HCT116 (cell line): ENCODE measurements around the gene MADCAM1. TPM values are rescaled to one million over a fixed set of nuclear protein-coding genes. Genes with fewer than 3 reads are reported as not detected.

Source experiments
- ATAC-seq: fragments of 200-7000 bp; cut with Tn5 transposase; 2 replicates; pipeline ENCODE4 v1.9.1; 2020; ENCODE audit warnings: mild to moderate bottlenecking, moderate library complexity
- BruUV-seq: library from RNA; stranded (reverse); fragments of 400-500 nt; replicated peaks from 2 replicates; lab custom pipeline; 2021; lab: Mats Ljungman, UMichigan
- CTCF ChIA-PET: fragments of 300-600 bp; sonication (Branson Sonifier 250); formaldehyde crosslinking; loops from one replicate; lab custom pipeline; 2021; ENCODE audit warnings: antibody characterized with exemption; lab: Charles Lee
- POLR2A ChIA-PET: fragments of 300-600, 350-600 bp; sonication (Branson Sonifier 250); formaldehyde crosslinking; loops from one replicate; lab custom pipeline; 2021; ENCODE audit warnings: antibody characterized with exemption; lab: Charles Lee
- RAD21 ChIA-PET, 2 experiments: fragments of 300-600 bp; sonication (Branson Sonifier 250); formaldehyde crosslinking; loops; one replicate each; lab custom pipeline; 2023; ENCODE audit warnings: low total read pairs in 2 of 2; ENCODE audit not compliant: uncharacterized antibody in 2 of 2, unreplicated experiment in 2 of 2, low non-redundant PET in 1 of 2; lab: Charles Lee
- DNase-seq: peaks from one replicate; pipeline ENCODE4 v3.0.0-alpha.2; 2010; ENCODE audit warnings: low read depth, low spot score
- H2AFZ ChIP-seq: fragments of 200-600 bp; shearing (Covaris generic), sonication (generic); 2 replicates; pipeline ENCODE4 v1.6.1; 2017; ENCODE audit warnings: low read depth, mixed run types, mixed read lengths, antibody characterized with exemption, low read length; ENCODE audit not compliant: poor library complexity, severe bottlenecking
- H3K27ac ChIP-seq: 2 replicates; pipeline ENCODE4 v1.5.1; 2012; ENCODE audit warnings: low read depth, low read length
- H3K27me3 ChIP-seq: fragments of 200-600 bp; sonication (generic); 2 replicates; pipeline ENCODE4 v1.6.1; 2016; ENCODE audit warnings: mixed run types, low read length, mixed read lengths; ENCODE audit not compliant: insufficient read depth
- H3K36me3 ChIP-seq, 2 experiments: fragments of 200-500 bp in 1 of 2; fragments of 200-600 bp in 1 of 2; sonication (Bioruptor generic) in 1 of 2; sonication (generic) in 1 of 2; 2 replicates each; pipeline versions ENCODE4 v1.5.1 to v1.6.1; 2014 to 2016; ENCODE audit warnings: low read length in 2 of 2, inconsistent platforms in 1 of 2, mixed read lengths in 1 of 2, mixed run types in 1 of 2; ENCODE audit not compliant: insufficient read depth in 2 of 2, control insufficient read depth in 1 of 2
- H3K4me1 ChIP-seq, 2 experiments: fragments of 200-600 bp in 1 of 2; sonication (generic) in 1 of 2; 2 replicates each; pipeline versions ENCODE4 v1.5.1 to v1.6.1; 2012 to 2017; ENCODE audit warnings: low read length in 2 of 2, inconsistent platforms in 1 of 2, mild to moderate bottlenecking in 1 of 2, mixed read lengths in 1 of 2, mixed run types in 1 of 2, moderate library complexity in 1 of 2; ENCODE audit not compliant: insufficient read depth in 2 of 2, control insufficient read depth in 1 of 2
- H3K4me2 ChIP-seq: fragments of 200-600 bp; sonication (generic); 2 replicates; pipeline ENCODE4 v1.6.1; 2017; ENCODE audit warnings: mixed run types, low read length, mixed read lengths
- H3K4me3 ChIP-seq, 2 experiments: fragments of 200-600 bp in 1 of 2; sonication (generic) in 1 of 2; replicated peaks in 1 of 2; 2 replicates each; pipeline ENCODE4 v1.5.1; 2011 to 2016; ENCODE audit warnings: low read length in 2 of 2, control low read depth in 1 of 2, low read depth in 1 of 2, mild to moderate bottlenecking in 1 of 2, mixed read lengths in 1 of 2, mixed run types in 1 of 2
- H3K79me2 ChIP-seq: fragments of 200-600 bp; sonication (generic); 2 replicates; pipeline ENCODE4 v1.6.1; 2017; ENCODE audit warnings: mild to moderate bottlenecking, mixed run types, low read length, moderate library complexity, mixed read lengths; ENCODE audit not compliant: insufficient read depth
- H3K9ac ChIP-seq: fragments of 200-600 bp; sonication (generic); 2 replicates; pipeline ENCODE4 v1.6.1; 2016; ENCODE audit warnings: low read length, mixed read lengths
- H3K9me2 ChIP-seq: fragments of 200-600 bp; sonication (generic), shearing (Covaris generic); 2 replicates; pipeline ENCODE4 v1.6.1; 2017; ENCODE audit warnings: mixed run types, mild to moderate bottlenecking, moderate library complexity; ENCODE audit not compliant: insufficient read depth
- H3K9me3 ChIP-seq, 2 experiments: fragments of 200-500 bp in 1 of 2; fragments of 200-600 bp in 1 of 2; sonication (Bioruptor generic) in 1 of 2; sonication (generic) in 1 of 2; 2 replicates each; pipeline ENCODE4 v1.6.1; 2014 to 2017; ENCODE audit warnings: low read length in 2 of 2, mixed read lengths in 2 of 2, inconsistent platforms in 1 of 2, low read depth in 1 of 2, mild to moderate bottlenecking in 1 of 2, mixed run types in 1 of 2, moderate library complexity in 1 of 2; ENCODE audit not compliant: control insufficient read depth in 1 of 2, insufficient read depth in 1 of 2
- H4K20me1 ChIP-seq: fragments of 200-600 bp; sonication (generic), shearing (Covaris generic); 2 replicates; pipeline ENCODE4 v1.6.1; 2017; ENCODE audit warnings: mixed run types, mild to moderate bottlenecking, moderate library complexity; ENCODE audit not compliant: insufficient read depth
- EGR1 ChIP-seq: IDR thresholded peaks from 2 replicates; pipeline ENCODE4 v1.6.1; 2012; ENCODE audit warnings: low read depth
- EZH2 ChIP-seq: fragments of 200-600 bp; sonication (generic); IDR thresholded peaks from 2 replicates; pipeline ENCODE4 v1.6.1; 2017; ENCODE audit warnings: antibody characterized with exemption, mixed run types
- RAD21 ChIP-seq: IDR thresholded peaks from 2 replicates; pipeline ENCODE4 v1.6.1; 2012; ENCODE audit warnings: low read depth, mild to moderate bottlenecking
- REST ChIP-seq: IDR thresholded peaks from 2 replicates; pipeline ENCODE4 v1.6.1; 2012; ENCODE audit warnings: low read depth
- SIN3A ChIP-seq: IDR thresholded peaks from 2 replicates; pipeline ENCODE4 v1.6.1; 2012; ENCODE audit warnings: low read depth
- SRF ChIP-seq: IDR thresholded peaks from 2 replicates; pipeline ENCODE4 v1.6.1; 2012; ENCODE audit warnings: low read depth
- intact Hi-C: fragments of 100-400 bp; cut with micrococcal nuclease; formaldehyde crosslinking; loops from 2 replicates; pipeline ENCODE4 v1.10.0; 2022
- total RNA-seq: library from RNA; stranded (reverse); gene quantifications from one replicate; pipeline ENCODE4 v1.2.1, GENCODE V29; 2021; ENCODE audit not compliant: unreplicated experiment

MADCAM1 gene
- total RNA-seq, 1 experiment from 2014 or later = 0.57 TPM

DNA sequence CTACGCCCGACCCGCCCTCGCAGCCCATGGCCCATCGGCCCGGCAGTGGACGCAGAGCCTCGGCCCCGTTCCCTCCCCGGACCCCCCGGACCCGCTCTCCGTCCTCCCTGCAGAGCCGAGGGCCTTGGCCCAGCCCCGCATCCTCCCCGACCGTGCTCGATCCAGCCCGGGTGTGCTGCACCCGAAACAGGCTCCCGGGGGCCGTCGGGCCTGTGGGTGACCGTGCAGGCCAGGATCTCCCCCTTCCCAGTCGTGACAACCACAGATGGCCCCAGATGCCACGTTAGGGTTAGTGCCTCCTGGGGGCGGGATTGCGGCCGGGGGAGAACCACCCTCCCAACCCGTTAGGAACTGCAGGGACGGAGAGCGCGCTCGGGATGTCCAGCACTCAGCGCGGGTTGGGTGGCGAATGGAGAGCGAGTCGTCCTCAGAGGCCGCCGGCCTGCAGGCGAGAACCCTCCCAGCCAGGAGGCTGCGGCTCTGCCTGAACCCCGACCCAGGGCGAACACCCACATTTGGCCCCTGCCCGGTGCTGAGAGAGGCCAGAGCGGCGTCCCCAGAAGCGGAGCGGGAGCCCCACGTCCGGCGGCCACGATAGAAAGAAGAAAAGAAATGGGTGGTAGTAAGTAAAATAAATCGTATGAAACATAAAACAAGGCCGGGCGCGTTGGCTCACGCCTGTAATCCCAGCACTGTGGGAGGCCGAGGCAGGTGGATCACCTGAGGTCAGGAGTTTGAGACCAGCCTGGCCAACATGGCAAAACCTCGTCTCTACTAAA is 6.7 kb upstream of the MADCAM1 start:
- intact Hi-C loops = no loop called here
- POLR2A ChIA-PET = interaction anchor here (0.6 to 0.9 kb wide), 2 partner anchors 17 to 200 kb away, joined by 3 to 4 read pairs; no protein-coding TSS in a partner anchor

More for the DNA sequence above, 6.7 kb upstream of the MADCAM1 start:
- DNase-seq (no peak), ATAC-seq (0 out of 2 replicates have a peak, but pooled peaks have one; percentile 1)
- Histone ChIP-seq H3K4me1 (peaks cover 6 to 11% of the 10 kb centered on the region in 2 experiments), H3K9me2 (no peaks in the 10 kb centered on the region), H3K9ac (peak overlapping the region; percentile 98), H3K27me3 (no peaks in the 10 kb centered on the region), H3K4me3 (peak overlapping the region; percentile 45 to 79), H3K79me2 (no peaks in the 10 kb centered on the region), H4K20me1 (no peaks in the 10 kb centered on the region), H2AFZ (no peak overlapping the region), H3K36me3 (no peaks in the 10 kb centered on the region), H3K4me2 (peak overlapping the region; percentile 85), H3K27ac (peak overlapping the region; percentile 100; the same call in 1 of the 2 replicates), H3K9me3 (no peaks in the 10 kb centered on the region; a peak in 1 of 4 replicates)
- ChIA-PET CTCF (interaction anchor here (0.6 to 0.9 kb wide), 3 partner anchors 10 to 21 kb away, joined by 3 to 6 read pairs (median 4); no protein-coding TSS in a partner anchor), RAD21 (no interaction called here)
- no peak for TF ChIP-seq RAD21
- no peak for TF ChIP-seq SRF
- no peak for TF ChIP-seq SIN3A
- TF ChIP-seq EGR1 = no peak
- TF ChIP-seq REST = no peak
- no peak for TF ChIP-seq EZH2
- no TSS peak for BruUV-seq
